ENCODE measurements around the gene SLC3A2.

SLC3A2 gene

DNA sequence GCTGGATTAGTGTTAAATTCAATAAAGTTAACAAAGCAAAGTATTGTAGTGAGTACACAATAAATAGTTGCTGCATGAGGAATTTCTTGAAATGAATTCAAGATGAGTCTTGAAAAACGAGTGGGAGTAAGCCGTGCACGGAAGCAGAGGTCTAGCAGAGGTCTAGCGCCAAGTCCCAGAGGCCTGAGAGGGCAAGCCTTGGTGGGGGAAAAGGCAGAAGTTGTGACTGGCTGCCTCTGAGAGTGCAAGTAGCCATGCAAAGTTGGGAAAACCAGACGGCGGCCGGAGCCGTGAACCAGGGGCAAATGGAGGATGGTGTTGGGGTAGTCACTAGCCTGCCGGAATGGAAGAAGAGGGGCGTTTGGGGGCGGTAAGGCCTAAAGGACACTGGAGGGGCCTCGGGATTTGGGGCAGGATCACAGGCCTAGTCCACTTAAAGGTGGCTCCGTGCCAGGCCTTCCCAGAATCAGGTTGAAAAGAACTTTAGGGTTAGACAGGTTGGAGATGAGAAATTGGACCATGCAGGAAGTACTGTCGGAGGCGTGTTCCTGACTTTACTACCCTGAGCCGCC lies 379 bp upstream of the SLC3A2 start:
- DNase-seq (ENCODE audit: low spot score), result peak; percentile 89

DNA sequence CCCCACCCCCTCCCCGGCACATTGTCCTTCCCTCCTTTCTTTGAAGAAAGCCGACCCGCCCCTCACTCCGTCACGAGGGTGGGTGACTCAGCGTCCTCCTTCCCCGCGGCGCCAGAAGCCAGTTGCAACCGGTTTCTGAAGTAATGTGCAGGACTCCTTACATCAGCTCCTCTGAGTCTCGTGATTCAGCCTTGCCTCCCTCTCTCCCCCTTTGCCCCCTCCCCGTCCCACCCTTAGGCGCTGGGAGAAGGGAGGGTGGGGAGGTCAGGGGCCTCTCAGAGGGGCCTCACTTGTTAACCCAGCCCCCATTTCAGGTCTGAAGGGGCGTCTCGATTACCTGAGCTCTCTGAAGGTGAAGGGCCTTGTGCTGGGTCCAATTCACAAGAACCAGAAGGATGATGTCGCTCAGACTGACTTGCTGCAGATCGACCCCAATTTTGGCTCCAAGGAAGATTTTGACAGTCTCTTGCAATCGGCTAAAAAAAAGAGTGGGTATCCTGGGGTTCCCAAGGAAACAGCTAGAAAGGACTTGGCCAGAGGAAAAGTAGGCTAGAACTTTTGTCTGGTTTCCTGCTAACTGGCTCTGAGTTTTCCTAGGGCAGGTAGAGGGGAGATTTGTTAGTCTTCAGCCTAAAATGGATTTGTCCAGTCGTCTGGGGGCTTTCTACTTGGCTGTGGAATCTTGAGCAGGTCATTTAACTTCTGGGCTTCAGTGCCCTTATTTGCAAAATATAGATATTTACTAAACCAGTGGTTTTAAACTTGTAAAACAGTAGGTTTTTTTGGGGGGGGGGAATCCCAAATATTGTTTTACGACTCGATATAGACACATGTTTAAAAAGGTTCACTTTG lies 1.1 kb downstream of the SLC3A2 start:
- peak; percentile 95 for DNase-seq (ENCODE audit: low spot score)

DNA sequence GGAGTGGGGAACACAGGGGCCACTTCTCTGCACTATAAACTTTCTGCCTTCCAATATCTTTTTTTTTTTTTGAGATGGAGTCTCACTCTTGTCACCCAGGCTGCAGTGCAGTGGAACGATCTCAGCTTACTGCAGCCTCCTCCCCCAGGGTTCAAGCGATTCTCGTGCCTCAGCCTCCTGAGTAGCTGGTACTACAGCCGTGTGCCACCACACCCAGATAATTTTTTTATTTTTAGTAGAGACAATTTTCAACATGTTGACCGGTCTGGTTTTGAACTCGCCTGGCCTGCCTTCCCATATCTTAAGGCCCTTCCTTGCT lies 1.7 kb downstream of the SLC3A2 start:
- DNase-seq (ENCODE audit: low spot score), result no peak

DNA sequence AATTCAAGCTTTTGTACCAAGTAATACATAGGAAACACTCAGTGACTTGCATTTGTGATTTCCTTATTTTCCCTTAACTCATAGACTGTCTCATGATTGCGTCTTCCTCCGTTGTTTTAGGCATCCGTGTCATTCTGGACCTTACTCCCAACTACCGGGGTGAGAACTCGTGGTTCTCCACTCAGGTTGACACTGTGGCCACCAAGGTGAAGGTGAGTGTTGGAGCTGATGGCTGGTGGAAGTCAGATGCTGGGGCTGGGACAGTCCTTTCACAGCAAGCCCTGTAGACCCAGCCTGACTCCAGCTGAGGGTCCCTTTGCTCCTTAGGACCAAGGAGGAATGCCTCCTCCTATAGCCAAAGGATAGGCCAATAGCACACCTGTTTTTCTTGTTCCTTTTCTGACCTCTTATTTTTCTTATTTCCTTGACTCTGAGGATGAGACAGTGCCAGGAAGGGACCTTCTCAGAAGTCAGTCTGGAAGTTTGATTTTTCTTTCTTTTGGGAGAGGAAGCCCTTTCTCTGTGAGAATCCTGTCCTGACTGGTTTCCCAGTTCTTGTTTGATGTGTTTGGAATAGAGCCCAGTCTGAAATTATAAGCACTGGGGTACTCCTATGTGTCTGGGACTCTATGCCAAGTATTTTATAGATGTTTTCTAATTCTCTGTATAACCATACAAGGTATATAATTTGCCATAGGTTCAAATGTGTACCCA lies 2.2 kb downstream of the SLC3A2 start:
- no peak for DNase-seq (ENCODE audit: low spot score)

DNA sequence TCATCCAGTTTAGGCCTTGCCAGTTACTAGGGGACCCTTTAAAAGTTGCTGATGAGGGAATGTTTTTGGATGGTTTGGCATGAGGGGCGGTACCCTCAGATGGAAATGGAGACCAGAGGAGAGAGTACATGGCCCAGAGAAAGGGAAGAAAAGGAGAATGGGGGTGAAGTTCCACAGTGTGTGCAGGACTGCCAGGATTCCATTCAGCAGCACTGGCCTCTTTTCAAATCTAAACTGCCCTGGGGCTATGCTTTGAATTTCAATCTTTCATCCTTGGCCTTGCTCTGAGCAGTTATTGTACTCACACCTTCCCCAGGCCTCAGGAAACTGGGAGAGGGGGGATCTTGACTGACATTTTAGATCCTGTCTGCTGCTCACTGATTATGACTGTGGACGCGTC lies 3.0 kb downstream of the SLC3A2 start:
- no peak for DNase-seq (ENCODE audit: low spot score)

DNA sequence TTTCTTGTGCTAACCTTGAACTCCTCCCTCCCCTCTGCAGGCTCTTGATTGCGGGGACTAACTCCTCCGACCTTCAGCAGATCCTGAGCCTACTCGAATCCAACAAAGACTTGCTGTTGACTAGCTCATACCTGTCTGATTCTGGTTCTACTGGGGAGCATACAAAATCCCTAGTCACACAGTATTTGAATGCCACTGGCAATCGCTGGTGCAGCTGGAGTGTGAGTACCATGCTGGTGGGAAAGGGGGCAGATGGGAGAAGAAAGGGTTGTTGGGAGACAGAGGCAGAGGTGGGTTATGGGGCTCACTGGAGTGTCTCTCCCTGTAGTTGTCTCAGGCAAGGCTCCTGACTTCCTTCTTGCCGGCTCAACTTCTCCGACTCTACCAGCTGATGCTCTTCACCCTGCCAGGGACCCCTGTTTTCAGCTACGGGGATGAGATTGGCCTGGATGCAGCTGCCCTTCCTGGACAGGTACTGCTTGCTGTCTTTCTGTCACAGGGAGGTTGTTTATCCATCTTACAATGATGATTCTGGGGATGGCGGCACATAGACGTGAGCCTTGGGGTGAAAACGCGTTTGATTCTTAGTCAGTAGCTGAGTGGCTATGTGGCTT lies 4.5 kb downstream of the SLC3A2 start:
- DNase-seq (ENCODE audit: low spot score), result no peak

DNA sequence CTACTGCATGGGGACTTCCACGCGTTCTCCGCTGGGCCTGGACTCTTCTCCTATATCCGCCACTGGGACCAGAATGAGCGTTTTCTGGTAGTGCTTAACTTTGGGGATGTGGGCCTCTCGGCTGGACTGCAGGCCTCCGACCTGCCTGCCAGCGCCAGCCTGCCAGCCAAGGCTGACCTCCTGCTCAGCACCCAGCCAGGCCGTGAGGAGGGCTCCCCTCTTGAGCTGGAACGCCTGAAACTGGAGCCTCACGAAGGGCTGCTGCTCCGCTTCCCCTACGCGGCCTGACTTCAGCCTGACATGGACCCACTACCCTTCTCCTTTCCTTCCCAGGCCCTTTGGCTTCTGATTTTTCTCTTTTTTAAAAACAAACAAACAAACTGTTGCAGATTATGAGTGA lies 7.7 kb downstream of the SLC3A2 start:
- no peak for DNase-seq (ENCODE audit: low spot score)

DNA sequence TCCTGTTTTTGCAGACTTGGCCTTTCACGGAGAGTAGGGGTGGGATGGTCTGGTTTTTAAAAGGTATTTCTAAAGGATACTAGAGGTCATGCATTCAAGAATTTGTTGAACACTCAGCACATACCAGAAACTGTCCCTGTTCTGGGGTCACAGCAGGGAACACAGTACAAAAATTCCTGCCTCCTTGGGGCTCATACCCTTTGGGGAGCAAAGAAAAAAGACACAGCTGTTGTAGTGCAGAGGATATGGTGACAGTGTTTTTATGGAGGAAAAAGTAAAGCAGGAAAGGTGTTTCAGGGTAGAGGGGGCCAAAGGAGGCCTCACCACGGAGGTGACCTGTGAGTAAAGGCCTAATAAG lies 8.4 kb downstream of the SLC3A2 start:
- no peak for DNase-seq (ENCODE audit: low spot score)

DNA sequence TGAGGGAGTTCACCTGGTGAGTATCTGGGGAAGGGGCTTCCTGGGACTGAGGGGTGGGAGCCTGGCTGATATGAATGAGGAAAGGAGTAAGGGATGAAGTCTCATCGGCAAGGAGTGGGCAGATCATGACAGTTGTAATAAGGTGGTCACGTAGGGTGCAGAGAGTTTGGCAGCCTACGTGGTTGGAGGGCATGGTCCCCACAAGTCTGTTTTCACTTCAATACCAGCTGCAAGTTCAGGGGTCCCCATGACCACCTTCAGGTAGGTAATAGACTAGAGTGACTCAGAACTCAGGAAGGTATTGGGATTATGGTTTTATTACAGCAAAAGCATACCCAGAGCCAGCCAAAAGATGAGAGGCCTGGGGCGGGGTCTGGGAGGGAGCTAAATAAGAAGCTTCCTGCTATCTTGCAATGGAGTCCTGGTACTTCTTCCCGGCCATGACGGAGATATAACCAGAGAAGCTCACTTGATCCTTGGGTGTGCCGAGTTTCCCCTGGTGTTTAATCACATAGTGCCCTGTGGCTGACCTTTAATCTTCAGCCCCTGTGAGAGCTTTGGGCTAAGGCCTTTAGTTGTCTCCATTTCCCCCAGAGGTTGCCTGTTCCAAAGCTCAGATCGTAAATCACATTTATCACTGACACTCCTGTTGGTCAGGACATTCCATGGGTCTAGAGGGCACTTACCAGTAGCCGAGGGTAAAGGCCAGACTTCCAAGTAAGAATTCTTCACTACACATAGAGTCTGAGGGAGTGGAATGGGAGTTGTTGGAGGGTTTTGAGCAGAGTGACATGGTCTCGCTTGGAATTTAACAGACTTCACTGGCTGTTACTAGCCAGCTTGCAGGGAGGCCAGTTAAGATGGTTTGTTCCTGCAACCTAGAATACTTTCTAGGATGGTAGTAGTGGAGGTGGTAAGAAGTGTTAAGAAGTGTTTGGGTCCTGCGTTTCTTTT lies 9.1 kb downstream of the SLC3A2 start:
- no peak for DNase-seq (ENCODE audit: low spot score)

DNA sequence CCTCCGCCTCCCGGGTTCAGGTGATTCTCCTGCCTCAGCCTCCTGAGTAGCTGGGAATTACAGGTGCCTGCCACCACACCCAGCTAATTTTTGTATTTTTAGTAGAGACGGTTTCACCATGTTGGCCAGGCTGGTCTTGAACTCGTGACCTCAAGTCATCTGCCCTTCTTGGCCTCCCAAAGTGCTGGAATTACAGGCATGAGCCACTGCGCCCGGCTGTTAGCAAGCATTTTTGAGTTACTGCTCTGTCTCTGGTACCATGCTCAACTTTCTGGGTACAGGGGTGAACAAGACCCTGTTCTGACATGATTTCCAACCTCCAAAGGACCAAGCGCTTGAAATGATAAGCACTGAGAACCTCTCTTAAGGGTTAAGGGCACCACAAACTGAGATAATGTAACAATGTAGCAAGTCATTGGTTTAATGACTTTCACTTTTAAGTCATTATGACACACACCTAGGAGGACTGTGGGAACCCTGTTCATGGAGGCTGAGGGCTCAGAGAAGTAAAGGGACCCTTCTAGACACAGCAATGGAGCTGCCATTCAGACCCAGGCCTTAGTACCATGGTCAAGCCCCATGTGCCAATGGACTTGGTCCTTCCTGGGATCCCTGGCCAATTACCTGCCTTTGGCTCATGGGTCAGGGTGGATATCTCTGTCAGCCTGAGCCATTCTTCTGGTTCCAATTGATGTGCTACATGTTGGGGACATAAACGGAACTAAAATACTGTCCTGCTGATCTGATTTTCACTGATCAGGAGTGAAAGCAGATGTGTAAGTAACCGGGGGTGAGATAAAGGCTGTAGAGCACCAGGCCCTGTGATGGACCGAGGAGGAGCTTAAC lies 11.6 kb downstream of the SLC3A2 start:
- DNase-seq (ENCODE audit: low spot score), result no peak

DNA sequence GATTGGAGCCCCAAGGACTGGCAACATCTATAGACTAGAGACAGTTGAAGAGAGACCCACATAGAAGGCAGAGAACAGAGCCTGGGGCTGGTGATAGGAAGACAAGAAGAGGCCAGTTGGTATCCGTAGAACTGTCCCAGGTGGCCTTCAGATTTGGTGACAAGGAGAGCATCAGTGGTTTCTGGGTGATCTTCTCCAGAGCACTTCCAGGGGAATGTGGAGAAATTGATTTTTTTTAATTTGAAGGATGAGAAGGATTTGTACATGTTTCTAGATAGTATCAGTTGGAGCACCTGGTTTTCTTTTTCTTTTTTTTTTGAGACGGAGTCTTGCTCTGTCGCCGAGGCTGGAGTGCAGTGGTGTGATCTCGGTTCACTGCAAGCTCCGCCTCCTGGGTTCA lies 14.8 kb downstream of the SLC3A2 start:
- DNase-seq (ENCODE audit: low spot score), result no peak

DNA sequence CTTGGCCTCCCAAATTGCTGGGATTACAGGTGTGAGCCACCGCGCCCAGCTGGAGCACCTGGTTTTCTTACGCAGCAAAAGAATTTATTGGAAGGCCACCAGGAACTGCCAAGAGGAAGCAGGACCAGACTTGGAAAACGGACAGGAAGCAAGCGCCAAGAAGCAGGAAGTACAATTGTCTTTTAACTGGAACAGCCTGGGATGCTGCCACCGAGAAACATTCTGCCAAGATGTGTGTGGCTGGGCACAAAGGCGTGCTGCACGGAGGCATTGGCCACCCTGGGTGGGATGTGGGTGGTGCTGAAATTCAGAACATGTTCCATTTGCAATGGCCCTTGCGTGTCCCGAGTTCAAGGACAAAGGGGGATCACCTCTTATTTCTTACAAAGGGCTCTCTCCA lies 15.4 kb downstream of the SLC3A2 start:
- DNase-seq (ENCODE audit: low spot score), result no peak

DNA sequence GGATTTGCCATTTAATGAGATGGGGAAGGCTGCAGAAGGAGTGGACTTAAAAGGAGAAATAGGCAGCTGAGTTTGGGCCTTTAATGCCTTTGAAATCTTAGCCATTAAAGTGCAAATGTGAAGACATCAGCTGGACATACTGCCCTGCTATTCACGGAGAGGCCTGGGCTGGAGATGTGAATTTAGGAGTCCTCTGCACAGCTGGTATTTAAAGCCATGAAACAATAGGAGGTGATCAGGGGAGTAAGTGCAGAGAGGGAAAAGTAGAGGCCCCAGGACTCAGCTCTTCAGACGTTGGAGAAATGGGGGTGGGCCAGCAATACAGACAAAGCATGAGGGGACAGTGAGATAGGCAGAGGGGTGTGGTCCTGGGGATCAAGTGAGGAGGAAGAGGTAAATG lies 16.6 kb downstream of the SLC3A2 start:
- DNase-seq (ENCODE audit: low spot score), result no peak

DNA sequence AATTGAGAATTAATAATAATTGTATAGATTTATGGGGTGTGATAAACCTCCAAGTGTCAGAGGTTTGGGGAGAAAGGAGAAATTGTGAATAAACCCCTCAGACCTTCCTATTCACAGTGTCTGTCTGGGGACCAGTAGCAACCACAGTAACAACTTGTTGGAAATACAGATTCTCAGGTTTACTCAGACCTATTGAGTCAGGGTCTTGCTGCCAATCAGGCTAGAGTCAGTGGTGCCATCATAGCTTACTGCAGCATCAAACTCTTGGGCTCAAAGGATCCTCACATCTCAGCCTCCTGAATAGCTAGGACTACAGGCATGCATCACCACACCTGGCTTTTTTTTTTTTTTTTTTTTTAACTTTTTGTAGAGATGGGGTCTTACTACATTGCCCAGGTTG lies 17.3 kb downstream of the SLC3A2 start:
- no peak for DNase-seq (ENCODE audit: low spot score)

DNA sequence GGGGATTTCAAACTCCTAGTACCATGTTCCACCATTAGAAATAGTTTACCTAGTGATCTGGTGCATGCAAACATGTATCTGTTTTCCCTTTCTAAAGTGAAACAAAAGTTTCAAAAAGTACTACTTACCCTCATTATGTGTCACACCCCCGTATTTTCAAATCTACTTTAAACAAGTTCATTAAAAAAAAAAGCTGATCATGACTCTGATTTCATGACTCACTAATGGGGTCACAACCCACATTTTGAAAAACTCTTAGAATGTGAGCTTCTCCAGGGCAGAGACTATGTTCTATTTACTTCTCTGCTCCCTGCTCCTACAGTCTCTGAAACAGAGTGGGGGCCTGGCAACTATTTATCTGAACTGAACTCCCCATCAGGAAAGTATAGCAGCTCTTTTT lies 22.2 kb downstream of the SLC3A2 start:
- DNase-seq (ENCODE audit: low spot score), result no peak

DNA sequence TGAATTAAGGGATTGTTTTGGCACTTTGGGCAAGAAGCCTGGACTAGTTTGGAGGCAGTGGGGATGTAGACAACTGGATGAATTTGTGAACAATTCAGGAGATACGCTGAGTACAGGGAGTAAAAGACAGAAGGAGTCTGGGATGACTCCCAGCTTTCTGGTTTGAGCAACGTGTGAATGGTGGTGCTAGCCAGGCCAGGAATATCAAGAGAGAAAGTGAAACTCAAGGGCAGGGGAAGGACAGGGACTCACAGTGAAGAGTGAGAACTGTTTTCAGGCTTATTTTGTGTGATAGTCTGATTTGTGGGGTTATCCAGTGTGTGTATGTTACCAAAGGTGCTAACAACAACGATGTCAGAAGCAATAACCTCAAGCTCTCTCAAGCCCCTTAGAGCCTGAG lies 24.6 kb downstream of the SLC3A2 start:
- DNase-seq (ENCODE audit: low spot score), result no peak

DNA sequence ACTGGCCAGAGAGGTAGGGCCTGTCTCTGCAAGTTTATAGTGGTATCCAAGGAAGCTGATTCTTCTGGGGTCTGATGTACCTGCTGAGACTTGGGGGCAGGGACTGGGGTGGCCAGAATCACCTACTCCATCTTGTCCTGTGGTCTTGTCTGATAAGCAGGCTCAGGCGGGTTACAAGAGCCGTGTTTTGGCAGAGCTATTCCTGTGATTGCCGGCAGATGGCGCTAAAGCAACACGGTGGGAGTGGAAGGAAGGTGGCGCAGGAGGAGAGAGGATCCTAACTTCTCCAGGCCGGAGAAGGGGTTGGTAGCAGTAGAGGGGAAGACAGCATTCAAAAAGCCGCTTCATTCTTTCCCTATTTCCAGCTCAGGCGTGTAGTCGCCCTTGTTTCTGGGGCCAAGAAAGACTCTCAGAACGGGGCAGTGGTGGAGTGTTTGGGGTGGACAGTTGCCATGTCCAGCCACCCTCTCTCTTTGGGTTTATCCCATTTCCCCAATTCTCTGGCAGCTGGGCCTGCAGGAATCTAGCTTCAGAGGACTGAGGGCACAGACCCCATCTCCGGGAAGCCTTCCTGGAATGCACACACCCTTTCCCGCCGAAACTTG lies 25.3 kb downstream of the SLC3A2 start:
- peak; percentile 90 for DNase-seq (ENCODE audit: low spot score)

DNA sequence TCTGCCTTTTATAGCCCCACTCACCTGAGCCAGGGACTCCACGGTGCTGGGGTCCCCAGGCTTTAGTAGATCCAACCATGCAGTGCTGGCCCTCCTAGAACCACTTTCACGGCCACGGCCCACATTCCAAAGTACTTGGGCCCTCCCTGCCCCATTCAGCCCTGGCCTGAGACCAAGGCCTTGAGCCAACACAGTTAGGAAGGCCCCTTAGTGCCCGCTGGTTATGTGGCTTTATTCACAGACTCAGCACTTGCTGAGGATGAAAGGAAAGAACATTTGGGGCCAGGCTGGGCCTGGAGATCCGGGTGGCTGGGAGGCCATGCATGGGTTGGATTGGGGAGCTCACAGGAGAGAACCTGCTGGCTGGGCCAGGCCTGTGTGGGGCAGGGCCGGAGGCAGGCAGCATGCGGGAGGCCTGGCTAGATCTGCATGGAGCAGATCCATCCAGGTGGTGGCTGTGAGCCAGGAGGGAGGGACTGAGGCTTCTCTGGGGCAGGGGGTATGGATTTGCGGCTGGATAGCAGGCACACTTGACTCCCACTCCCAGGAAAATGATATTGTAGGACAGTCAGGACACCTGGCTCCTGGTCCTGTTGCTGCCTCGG lies 27.9 kb downstream of the SLC3A2 start:
- no peak for DNase-seq (ENCODE audit: low spot score)

DNA sequence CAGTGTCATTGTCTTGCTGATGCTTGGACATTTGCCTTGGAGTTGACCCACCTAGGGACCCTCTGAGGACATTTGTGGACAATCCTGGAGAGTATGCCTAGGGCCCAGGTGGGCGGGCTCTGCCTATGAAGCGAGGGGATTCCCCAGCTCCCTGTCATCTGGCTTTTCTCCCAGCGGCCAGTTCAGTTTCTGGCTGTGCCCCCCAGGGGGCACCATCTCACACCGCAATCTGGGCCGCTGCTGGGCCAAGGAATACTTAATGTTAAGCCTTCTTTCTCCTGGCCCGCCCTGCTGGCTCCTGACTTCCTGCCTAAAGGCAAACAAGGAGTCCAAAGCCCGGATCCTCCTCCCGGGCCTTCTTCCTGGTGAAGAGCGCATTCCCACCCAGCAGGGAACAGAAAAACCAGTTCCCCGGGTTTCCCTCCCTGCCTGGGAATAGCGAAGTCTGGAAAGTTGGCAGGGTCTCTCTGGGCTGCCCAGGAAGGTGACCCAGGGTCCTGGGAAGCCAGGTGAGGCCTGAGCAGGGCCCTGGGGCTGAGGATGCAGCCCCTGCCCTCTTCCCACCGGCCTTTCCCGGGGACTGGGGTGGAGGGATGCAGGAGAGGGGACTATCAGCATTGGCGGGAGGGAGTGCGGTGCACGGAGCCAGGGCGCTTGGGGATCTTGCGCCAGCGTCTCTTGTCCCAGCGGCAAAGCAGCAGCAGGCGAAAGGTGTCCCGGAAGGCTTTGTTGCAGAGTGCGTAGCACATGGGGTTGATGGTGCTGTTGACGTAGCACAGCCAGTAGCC lies 28.6 kb downstream of the SLC3A2 start:
- DNase-seq (ENCODE audit: low spot score), result peak; percentile 80
